IPS-NIHi7 (cell line): Measurements from ENCODE around the gene ATP2B2.
A peak's percentile ranks its signal among the peaks of the same experiment; 100 is the strongest.

Experiments used
- DNase-seq: peaks from one replicate; pipeline ENCODE4 v3.0.0; 2012; ENCODE audit warnings: mixed read lengths; ENCODE audit errors: extremely low spot score

ATP2B2 gene

DNA sequence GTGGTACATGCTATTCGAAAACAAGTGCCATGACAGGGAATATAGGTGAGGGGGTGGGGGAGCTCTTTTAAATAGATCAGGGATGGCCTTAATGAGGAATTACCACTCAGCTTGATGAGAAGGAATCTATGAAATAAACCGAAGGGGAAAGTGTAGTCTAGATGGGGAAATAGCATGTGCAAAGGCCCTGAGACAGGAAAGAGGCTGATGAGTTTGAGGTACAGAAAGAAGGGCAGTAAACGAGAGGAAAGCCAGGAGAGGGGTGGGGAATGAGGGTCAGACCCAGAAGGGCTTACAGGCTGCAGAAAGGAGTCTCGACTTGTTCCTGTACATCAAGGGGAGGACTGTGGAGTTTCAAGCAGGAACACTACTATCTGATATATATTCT lies 12.2 kb downstream of the ATP2B2 start:
- DNase-seq, result no peak

DNA sequence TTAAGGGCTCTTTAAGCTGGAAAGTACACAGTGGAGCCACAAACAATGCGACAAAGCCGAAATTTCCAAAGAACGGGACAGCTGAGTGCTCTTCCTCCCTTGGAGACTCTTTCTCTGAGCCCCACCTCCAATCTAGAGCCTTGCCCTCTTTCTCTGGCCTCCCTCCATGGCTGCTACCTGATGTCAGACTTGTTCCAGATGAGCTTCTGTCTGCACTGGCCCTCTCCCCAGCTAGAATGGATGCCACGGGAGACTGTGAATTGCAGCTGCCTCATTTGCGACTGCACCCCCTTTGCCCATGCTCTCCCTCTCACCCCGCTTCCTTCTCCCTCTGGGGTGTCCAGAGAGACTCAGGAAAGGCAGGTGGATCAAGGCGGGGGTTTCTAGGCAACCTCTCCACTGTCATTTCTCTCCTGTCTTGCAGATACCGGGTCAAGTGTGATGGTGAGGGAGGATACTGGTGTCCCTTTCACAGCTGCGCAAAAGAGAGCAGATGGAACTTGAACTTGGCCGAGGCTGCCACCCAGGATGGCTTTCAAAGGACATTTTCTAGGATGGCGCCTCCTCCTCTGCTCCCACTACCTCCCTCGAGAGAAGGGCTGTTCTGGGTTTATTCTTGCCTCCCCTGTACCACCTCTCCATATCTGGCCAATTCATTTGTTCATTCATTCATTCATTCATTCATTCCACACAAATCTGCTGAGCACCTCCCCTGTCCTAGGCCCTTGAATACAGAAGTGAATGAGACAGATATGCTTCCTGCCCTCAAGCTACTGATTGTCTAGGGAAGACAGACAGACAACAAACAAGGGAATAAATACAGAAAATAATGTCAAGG lies 12.8 kb downstream of the ATP2B2 start:
- no peak for DNase-seq

DNA sequence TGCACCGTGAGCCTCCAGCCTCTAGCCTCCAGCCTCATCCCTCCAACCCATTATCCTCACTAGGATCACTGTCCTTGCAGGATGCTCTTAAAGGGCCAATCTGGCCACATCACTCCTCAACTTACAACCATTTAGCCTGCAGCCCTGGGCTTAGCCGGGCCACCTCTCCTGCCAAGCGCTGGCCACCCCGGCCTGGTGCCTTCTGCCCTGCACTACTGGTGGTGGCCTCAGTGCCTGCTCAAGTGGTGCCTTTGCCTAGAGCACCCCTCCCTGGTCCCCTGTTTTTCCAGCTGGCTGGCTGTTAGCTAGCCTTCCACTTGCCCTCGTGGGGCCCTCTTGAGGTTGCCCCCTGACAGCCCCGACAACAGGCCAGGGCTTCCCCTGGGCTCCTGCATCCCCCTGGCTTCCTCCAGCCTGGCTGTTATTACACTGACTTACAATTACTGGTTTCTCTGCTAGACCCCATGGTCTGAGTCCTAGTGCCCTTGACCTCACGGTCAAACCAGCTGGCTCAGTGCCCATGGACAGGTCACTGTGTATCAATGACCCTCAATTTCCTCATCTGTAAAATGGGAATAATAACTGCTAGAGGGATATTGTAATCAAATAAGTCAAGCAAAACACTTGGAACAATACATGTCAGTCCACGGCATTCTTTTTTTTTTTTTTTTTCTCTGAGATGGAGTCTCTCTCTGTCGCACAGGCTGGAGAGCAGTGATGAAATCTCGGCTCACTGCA lies 15.5 kb downstream of the ATP2B2 start:
- DNase-seq, result no peak

DNA sequence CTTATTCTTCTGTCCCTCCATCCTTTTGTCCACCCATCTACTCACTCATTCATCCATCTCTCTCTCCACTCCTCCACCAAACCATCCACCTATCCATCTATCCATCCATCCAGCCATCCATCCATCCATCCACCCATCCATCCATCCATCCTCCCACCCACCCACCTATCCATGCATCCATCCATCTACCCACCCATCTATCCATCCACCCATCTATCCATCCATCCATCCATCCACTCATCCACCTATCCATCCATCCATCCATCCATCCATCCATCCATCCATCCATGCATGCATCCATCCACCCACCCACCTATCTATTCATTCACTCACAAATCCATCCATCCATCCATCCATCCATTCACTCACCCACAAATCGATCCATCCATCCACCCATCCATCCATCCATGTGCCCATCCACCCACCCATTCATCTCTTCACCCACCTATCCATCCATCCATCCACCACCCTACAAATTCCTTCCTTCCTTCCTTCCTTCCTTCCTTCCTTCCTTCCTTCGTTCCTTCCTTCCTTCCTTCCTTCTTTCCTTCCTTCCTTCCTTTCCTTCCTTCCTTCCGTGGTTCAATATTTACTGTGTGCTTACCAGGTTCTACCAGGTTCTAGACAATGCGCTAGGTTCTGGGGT lies 17.3 kb downstream of the ATP2B2 start:
- no peak for DNase-seq

DNA sequence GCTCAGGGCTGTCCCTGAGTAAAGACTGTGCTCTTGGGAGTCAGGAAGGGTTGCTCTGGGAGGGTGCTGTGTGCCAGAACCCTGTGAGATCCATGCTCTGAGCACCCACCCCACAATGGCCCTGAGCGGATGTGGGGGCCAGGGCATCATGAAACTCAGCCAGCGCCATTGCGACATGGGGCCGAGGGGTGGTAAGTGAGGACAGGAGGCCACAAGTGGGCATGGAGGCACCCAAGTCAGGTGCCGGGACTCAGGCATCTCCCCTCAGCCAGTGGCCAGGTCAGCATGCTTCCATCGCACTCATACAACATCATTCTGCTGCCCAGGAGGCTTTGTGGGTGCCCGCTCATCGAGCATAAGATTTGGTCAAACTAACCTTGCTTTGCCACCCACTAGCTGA lies 19.6 kb downstream of the ATP2B2 start:
- DNase-seq, result no peak

DNA sequence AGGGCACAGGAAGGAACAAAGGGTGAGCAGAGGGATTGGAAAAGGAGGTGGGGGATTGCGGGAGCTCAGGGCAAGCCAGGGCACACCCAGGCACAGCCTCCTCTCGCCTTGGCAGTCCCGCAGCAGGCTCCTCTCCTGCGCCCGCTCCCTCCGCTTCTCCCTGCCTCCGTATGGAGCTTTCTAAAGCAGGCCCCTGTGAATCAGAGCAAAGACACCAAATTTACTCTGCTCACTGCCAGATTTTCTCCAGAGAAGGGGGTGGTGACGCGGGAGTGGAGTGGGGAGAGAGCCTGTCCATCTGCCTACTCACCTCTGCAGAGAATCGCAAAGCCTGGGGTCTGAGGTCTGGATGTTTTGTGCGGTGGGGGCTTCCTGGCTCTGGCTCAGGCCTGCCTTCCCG lies 20.0 kb downstream of the ATP2B2 start:
- DNase-seq, result no peak

DNA sequence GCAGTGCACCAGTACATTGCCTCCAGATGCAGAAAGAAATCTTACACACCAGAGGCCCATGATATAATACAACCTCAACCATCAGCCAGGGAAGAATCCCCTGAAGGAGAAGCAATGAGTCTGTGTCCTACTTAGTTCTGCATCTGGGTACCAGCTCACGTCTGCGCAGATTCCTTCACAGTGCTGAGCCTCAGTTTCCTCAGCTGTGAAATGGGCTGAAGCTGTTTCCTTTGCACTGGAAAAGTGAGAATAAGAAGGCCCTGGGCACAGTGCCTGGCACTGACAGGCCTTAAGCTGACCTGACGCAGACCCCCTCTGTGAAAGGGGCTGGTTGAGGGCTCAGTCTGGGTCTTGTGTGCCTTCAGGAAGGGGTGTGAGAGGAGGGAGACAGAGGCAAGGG lies 20.7 kb downstream of the ATP2B2 start:
- no peak for DNase-seq

DNA sequence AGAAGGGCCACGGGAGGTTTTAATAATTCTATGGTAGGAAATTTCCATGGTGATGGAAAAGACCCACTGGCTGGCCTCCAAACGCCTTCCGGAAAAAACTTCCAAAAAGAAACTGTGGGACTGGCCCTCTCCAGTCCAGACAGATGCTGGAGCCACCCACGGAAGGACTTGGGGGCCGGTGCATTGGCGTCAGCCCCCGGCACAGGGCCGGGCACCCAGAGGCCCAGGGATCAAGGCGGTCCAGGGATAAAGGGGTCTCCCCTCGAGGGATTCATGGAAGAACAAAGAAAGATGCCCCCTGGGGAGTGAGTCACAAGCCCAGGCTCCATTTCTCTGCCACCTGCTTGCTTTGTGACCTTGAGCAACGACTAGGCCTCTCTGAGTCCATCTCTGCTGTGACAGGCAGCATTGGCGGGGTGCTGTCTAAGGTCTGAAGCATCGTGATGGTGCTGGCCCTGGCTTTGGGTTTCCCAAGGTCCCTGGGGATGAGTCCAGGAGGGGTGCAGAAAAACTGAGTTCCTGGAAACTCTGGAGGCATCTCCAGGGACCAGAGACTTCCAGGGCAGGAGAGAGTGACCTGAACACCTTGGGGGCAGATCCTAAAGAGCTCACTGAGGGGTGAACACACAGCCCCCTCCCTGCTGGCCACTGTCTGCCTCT lies 21.6 kb downstream of the ATP2B2 start:
- DNase-seq, result no peak

DNA sequence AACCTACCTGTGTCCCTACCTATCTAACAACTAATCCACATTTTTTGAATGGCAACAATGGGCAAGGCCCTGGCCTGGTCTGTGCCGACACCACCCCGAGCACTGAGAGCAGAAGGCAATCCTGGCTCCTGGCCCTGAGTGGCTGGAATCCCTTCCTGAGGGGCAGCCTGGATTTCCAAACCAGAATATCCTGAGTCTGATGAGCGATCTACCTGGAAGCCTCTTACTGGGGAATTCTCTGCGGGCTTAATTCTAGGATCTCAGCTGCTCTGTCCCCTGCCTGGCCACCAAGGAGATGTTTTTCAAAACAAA lies 22.1 kb downstream of the ATP2B2 start:
- DNase-seq, result no peak

DNA sequence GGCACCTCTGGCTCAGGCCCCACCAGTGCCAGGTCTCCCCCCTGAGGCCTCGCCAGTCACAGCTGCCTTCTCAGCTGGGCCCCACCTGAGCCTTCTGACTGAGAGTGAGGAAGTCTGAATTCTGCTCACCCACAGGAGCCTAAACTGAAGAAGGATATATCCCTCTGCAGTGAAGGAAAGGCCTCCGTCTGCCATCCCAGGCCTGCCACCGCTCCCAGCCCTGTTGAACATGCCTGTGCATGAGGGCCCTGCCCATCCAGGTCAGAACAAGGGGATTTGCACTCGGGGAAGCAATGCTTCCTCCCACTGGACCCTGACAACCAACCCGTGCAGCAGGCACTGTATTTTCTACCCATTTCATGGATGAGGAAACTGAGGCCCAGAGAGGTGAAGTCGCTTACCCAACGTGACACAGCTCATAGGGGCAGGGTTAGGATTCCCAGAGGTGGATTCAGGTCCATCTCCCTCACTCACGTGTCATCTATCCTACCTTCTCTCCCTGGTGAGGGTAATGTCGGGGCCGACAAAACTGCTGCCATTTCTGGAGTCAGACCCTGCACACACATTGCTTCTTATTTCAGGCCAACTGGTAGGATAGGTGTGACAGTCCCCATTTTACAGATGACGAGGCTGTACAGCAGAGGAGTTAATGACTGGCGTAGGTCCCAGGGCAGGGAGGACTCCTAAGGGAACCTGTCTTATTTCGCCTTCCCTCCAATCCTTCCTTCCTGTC lies 22.6 kb downstream of the ATP2B2 start:
- DNase-seq, result no peak

DNA sequence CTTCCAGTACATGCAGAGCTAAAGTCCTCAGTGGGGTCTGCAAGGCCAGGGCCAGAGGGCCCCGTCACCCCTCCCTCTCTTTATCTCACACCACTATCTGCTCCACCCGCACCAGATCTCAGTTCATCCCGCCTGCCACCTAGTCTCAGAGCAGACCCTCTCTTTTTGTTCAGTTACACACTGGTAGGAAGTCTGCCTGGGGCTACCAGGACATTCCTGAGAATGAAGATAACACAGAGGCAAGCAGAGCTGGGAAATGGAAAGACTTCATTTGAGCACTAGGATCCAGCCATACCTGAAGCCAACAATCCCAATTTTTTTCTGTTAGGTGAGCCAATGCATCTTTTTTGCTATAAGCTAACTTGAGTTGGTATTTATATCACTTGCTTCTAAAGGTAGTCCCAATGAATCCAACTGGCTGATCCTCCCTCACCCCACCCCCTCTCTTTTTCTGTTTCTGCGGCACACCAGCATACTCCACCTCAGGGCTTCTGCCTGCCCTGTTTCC lies 24.5 kb downstream of the ATP2B2 start:
- no peak for DNase-seq

DNA sequence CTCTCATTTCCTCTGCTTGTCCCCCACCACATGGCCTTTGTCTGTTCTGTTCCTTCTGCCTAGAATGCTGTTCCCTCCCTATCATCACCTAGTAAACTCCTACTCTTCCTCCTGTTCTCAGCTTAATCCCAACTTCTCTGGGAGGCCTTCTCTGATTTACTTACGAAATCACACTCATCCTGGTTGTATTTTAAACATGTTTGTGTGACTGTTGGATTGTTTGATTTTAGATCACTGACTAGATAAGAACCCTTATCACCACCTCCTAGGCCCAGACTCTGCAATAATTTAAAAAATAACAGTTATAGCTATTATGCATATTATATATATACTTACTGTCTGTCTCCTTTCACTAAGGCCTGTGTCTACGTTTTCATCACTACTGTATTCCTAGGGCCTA lies 26.1 kb downstream of the ATP2B2 start:
- no peak for DNase-seq

DNA sequence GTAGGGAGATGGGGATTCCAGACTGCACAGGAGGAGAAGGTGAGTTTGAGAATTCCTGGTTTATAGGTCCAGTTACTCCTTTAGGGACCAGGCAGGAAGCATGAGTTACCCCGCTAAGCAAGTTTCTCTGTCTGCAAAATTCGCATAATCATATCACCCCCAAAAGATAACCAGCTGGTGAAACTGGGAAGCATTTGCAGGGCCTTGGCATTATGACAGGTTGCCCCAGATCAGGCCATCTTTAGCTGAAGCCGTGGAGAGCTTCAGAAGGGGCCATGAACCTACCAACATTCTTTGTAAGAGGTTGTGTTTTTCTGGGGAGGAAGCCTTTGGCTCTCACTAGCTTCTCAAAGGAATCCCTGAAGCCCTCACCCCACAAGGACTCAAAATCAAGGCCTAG lies 29.4 kb downstream of the ATP2B2 start:
- no peak for DNase-seq

DNA sequence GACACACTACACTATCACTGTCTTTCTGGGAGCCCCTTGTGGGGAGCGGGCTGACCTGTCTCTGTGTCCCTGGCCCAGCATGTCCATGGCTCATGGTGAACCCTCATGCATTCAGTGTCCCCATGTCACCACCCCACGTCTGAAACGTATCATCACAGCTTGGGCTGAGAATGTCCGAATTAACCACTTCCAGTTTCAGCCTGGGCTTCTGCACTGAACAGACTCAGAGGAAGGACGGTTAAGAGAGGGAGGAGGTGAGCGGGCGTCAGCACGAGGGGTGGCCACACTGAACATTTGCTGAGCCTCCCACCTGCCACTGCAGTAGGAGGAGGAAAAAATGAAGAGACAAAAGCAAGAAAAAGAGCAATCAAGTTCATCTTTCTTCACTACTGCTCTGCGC lies 30.5 kb downstream of the ATP2B2 start:
- DNase-seq, result no peak

DNA sequence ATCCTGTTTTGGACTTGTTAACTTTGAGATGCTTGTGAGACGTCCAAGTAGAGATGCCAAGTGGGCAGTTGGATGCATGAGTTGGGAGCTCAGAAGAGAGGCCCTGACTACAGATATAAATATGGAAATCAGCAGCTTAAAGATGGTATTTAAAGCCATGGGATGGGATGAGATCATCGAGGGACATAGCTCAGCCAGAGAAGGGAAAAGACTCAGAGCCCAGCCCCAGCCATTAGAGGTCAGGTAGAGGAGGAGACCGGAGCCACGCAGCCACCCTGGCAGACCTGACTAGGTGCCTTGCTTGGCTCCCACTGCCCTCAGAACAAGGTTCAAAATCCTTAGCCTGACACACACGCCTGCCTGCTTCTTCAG lies 31.1 kb downstream of the ATP2B2 start:
- DNase-seq, result no peak

DNA sequence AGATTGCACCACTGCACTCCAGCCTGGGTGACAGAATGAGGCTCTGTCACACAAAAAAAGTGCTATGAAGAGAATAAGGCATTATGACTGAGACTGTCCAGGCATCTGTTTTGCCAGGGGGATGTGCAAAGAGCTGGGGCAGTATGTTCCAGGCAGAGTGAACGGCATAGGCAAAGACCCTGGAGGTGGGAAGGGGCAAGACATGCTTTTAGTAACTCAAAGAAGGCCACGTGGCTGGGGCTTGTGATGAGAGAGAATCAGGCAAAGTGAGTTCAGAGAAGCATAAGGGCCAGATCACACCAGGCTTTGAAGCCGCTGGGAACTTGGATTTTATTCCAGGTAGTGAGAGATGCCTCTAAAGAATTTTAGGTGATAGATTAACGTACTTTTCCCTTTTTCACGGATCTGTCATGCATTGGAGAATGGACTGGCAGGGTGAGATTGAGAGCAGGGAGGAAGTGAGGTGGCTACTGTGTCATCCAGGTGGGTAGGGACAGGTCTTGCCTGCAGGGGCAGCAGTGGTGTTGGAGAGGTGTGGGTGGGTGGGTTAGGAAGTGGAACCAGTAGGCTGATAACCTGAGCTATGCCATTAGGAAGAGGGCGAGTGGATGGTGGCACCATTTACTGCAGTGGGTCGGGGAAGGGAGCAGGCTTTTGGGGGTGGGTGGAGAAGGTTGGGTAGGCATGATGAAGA lies 31.7 kb downstream of the ATP2B2 start:
- peak; percentile 32 for DNase-seq

DNA sequence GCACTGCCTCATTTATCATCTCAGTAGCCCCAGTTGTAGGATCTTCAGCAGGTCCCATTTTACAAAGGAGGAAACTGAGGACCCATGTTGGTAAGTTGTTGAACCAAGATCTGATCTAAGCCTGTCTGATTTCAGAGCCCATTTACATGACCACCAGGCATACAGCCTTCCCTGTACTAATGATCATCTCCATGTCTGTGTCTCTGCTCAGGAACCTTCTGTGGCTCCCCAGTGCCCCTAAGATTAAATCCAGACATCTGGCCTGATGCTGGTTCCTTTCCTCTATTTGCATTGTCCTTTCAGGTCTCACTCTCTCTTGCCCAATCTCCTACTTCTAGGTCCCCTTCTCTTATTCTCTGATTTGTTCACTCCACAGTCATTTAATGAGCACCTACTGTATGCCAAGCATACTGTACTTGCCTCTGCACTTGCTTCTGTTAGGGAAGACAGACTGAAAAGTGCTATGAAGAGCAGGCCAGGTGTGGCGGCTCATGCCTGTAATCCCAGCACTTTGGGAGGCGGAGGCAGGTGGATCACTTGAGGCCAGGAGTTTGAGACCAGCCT lies 32.4 kb downstream of the ATP2B2 start:
- no peak for DNase-seq

DNA sequence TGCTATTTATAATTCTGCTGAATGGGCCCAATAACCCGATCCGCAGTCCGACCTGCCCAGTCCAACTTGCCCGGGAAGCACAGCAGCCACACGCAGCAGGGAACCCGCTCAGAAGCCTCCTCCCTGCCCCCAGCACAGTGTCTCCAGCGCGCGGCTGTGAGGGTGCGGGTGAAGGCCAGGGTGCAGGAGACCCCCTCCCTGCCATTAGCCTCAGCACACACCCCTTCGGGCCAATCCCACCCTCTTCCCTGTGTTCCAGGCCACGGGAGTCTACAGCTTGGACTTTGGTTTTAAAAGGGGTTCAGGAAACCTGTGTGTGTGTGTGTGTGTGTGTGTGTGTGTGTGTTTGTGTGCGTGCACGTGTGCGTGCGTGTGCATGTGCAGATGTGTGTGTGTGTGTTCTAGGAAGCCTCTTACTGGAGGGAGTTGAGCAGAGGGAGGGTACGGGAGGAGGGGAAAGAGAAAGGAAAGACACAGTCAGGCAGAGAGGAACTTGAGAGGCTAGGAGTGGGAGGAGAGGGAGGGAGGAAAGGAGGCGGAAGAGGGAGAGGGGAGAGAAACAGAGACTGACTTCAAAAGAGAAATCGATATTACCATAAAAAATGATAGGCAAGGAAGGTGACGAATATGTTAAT lies 34.2 kb downstream of the ATP2B2 start:
- DNase-seq, result peak; percentile 49

DNA sequence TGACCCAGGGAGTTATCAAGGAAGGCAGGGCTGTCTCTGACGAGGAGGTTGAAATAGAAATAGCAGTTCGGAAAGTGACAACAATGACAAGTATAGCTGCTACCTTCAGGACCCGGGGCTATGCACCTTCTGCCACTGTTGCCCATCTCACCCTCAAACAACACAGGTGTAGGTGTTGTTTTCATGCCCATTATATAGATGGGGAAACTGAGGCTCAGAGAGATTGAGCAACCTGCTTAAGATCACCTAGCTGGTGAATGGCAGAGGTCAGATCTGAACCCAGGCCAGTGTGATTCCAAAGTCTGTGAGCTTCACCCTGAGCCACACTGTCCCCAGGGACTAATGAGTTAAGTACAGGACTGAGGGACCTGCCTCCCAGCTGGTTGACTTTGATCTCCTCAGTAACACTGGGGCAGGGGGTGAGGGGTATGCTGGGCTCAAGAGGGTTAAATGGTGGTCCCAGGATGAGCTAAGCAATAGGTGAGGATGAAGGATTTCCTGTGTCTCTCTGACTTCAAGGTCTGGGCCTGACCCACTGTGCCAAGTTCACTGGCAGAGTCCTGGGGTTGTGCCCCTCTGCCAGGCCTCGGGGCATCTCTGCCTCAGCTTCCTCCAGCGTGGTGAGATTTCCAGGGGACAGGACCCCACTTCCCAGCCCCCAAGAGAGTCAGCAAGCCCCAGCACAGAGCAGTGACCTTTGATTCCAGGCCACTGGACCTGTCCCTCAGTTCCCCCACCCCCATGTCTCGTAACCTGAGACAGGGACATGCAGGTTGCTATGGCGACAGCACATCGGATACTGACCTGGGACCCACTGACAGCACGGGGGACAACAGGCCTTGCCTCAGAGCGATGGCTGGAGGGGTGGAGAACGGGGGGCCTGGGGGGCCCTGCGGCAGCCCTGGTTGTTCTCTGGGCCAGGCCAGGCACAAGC lies 35.0 kb downstream of the ATP2B2 start:
- peak; percentile 76 for DNase-seq
